Ascending aorta (tissue), 2 donors: Measurements from ENCODE around the gene METTL15. TPM values are rescaled to one million over a fixed set of nuclear protein-coding genes. Genes with fewer than 3 reads are reported as not detected.

Experiments used
- DNase-seq, 2 donors: peaks; one replicate each; pipeline ENCODE4 v3.0.0-alpha.2; 2019; ENCODE audit warnings: low spot score in 2 of 2
- H3K27ac ChIP-seq, 2 donors: fragments of 200-600 bp; sonication (generic); one replicate each; pipeline ENCODE4 v1.5.1; 2016 to 2017; ENCODE audit warnings: mild to moderate bottlenecking in 1 of 2
- H3K27me3 ChIP-seq: fragments of 200-600 bp; sonication (generic); one replicate; pipeline ENCODE4 v1.5.1; 2017
- H3K36me3 ChIP-seq, 2 donors: fragments of 200-600 bp; sonication (generic); one replicate each; pipeline ENCODE4 v1.5.1; 2016
- H3K4me1 ChIP-seq, 2 donors: fragments of 200-600 bp; sonication (generic); one replicate each; pipeline ENCODE4 v1.5.1; 2016 to 2017; ENCODE audit warnings: mild to moderate bottlenecking in 1 of 2
- H3K4me3 ChIP-seq, 2 donors: fragments of 200-600 bp; sonication (generic); one replicate each; pipeline ENCODE4 v1.5.1; 2016 to 2017; ENCODE audit warnings: mild to moderate bottlenecking in 1 of 2
- H3K9me3 ChIP-seq, 2 donors: fragments of 200-600 bp; sonication (generic); one replicate each; pipeline ENCODE4 v1.5.1; 2016
- CTCF ChIP-seq, 3 experiments: fragments of 200-600 bp in 2 of 3; fragments of 450-650 bp in 1 of 3; sonication (generic) in 2 of 3; IDR thresholded peaks; one replicate each; pipeline ENCODE4 v1.5.1; 2016 to 2019; ENCODE audit warnings: antibody characterized with exemption in 3 of 3, mild to moderate bottlenecking in 1 of 3, moderate library complexity in 1 of 3
- intact Hi-C: fragments of 100-400 bp; cut with DNase I; formaldehyde crosslinking; loops from one replicate; pipeline ENCODE4 v1.15.1; 2023
- total RNA-seq: library from RNA; depleted of rRNA; stranded (reverse); fragments of >200 nt; gene quantifications from one replicate; pipeline ENCODE4 v1.1.0, GENCODE V29; 2016

METTL15 gene
- total RNA-seq, 1 donor from 2014 or later = 0.32 TPM

DNA sequence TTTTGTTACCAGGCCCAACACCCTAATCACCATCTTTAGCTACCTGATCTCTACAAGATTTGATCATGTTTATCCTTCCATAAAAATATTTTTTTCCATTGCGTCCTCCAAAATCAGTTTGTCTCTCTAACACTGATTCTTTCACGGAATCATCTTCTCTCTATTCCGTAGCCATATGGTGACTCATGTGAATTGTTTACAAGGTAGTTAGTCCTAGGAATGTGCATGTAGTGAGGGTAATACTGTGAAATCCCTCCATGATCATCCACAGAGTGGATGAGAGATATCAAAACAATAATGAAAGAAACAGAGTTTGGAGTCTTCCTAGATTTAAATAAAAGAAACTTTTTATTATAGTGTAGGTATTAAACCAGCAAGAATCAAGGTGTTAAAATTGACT, 230.2 kb downstream of the METTL15 start:
- Histone ChIP-seq H3K4me3 (no peak overlapping the region), H3K9me3 (peaks cover 5 to 15% of the 10 kb centered on the region in 2 donors), H3K36me3 (no peaks in the 10 kb centered on the region), H3K27ac (no peak overlapping the region), H3K27me3 (no peaks in the 10 kb centered on the region), H3K4me1 (no peaks in the 10 kb centered on the region)
- no peak for TF ChIP-seq CTCF (IDR thresholded peaks at IDR 0.05)
- intact Hi-C loops = no loop called here
- DNase-seq = no peak

GRCh38 chr11:28339488-28339887, 231.3 kb downstream of the METTL15 start:
- H3K4me3 ChIP-seq = no peak overlapping the region

DNA sequence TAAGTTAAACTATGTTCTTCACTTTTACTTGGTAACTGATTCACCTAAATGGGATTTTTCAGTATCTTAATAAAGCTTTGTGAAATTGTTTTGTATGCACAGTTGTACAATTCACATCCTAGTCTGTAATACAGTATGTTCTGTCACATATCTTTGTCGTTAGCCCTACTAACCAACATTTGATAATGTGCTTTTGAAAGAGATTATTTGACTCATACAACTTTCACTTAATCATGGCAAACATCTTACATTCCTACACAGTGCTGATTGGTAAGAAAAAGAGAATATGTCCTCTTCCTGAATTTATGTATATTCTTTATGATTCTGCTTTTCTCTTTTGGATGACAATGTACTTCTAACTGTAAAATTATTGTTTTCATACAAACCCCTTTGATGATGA, 234.5 kb downstream of the METTL15 start:
- Histone ChIP-seq H3K4me1 (no peaks in the 10 kb centered on the region), H3K27me3 (no peaks in the 10 kb centered on the region), H3K36me3 (no peaks in the 10 kb centered on the region), H3K9me3 (peaks cover 5 to 15% of the 10 kb centered on the region in 2 donors), H3K27ac (no peak overlapping the region), H3K4me3 (no peak overlapping the region)
- no peak for DNase-seq
- intact Hi-C loops = no loop called here
- no peak for TF ChIP-seq CTCF (IDR thresholded peaks at IDR 0.05)

More at GRCh38 chr11:28339488-28339887, 231.3 kb downstream of the METTL15 start:
- no peak for TF ChIP-seq CTCF (IDR thresholded peaks at IDR 0.05)
- DNase-seq = no peak
- no peaks in the 10 kb centered on the region for H3K36me3 ChIP-seq
- intact Hi-C loops = no loop called here
- no peaks in the 10 kb centered on the region for H3K27me3 ChIP-seq
- H3K9me3 ChIP-seq = peaks cover 5 to 15% of the 10 kb centered on the region in 2 donors
- no peak overlapping the region for H3K27ac ChIP-seq
- no peaks in the 10 kb centered on the region for H3K4me1 ChIP-seq

DNA sequence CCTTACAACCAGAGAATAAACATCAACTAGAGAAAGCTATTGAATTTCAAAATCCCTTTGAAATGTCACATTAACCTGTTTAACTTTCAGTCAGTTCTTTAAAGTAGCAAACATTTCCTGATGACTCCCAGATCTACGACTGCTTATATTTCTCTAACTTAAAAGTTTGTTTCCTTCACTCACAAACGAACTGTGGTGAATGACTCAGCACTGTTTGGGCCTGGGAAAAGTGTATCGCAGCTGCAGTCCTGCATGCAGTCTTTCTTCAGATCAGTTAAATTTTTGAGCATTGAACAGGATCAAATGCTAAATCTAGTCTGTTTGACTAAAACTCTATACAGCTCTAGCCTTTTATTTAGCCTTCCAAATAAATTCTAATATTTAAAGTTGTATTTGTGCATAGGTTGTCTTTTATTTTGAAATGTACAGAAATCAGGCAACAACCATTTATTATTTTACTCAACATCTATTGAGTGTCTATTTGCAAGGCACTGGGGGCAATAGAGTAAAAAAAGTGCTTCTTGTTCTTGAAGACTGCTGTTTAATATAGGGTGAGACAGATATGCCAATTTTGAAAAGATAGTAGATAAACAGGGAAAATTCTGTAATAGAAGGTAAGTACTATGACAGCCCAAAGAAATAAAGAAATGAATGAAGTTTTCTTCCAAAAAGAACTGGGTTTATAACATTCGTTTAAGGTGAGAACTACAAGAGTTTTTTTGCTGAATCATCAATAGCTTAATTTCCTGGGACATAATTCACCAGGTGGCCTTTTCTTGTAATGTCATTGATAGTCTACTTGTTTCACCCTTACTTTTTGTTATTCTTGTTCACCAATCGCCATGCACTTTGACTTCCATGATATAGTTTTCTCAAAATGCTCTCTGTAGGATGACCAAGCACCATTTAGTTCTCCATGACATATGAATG, 235.4 kb downstream of the METTL15 start:
- Histone ChIP-seq H3K36me3 (no peaks in the 10 kb centered on the region), H3K4me1 (no peaks in the 10 kb centered on the region), H3K9me3 (peaks cover 5 to 14% of the 10 kb centered on the region in 2 donors), H3K27me3 (no peaks in the 10 kb centered on the region), H3K27ac (no peak overlapping the region), H3K4me3 (no peak overlapping the region)
- no peak for TF ChIP-seq CTCF (IDR thresholded peaks at IDR 0.05)
- DNase-seq = no peak
- intact Hi-C loops = no loop called here

DNA sequence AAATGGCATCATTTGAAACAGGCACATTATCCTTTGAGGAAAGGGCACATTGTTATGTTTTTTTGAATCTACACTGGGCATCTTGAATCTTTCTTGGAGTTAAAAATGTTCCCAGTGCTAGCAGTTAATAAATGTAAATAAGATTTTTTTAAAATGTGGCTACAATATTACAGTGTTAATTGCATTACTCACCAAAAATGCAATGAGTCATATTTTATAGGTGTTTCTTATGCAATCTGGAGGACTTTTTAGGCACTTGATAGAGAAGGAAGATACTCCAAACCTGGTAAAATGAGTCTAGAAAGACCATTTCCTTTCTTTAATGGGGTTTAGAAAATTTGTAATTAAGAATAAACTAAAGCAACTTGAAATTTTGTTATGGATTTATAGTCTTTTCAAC, 238.0 kb downstream of the METTL15 start:
- Histone ChIP-seq H3K27me3 (no peaks in the 10 kb centered on the region), H3K27ac (no peak overlapping the region), H3K9me3 (no peaks in the 10 kb centered on the region), H3K4me3 (no peak overlapping the region), H3K36me3 (no peaks in the 10 kb centered on the region), H3K4me1 (no peaks in the 10 kb centered on the region)
- no peak for DNase-seq
- intact Hi-C loops = no loop called here
- TF ChIP-seq CTCF (IDR thresholded peaks at IDR 0.05) = no peak
